Kidney (tissue), 14 donors: ENCODE data around the gene UBE4B. TPM values are rescaled to one million over a fixed set of nuclear protein-coding genes. Genes with fewer than 3 reads are reported as not detected.

Source experiments
- DNase-seq, 5 donors: peaks; one replicate each; pipeline ENCODE4 v3.0.0-alpha.2; 2013 to 2020
- FAIRE-seq: peaks from 2 replicates; lab custom pipeline; 2012; peaks lifted over from hg19 to GRCh38; lab: Jason Lieb, UNC
- H3K27ac ChIP-seq, 2 donors: one replicate each; pipeline ENCODE4 v1.7.0; 2013; ENCODE audit warnings: low read depth in 2 of 2, low read length in 2 of 2, inconsistent platforms in 1 of 2
- H3K27me3 ChIP-seq: one replicate; pipeline ENCODE4 v1.7.1; 2013; ENCODE audit warnings: low read length, inconsistent platforms; ENCODE audit not compliant: control insufficient read depth, insufficient read depth
- H3K36me3 ChIP-seq, 3 donors: one replicate each; pipeline versions ENCODE4 v1.7.0 to v1.7.1; 2013; ENCODE audit warnings: low read length in 3 of 3, control low read depth in 1 of 3, inconsistent platforms in 1 of 3; ENCODE audit not compliant: insufficient read depth in 3 of 3, control insufficient read depth in 2 of 3
- H3K4me1 ChIP-seq, 3 donors: one replicate each; pipeline versions ENCODE4 v1.7.0 to v1.7.1; 2013; ENCODE audit warnings: low read length in 3 of 3, inconsistent platforms in 1 of 3, low read depth in 1 of 3; ENCODE audit not compliant: control insufficient read depth in 2 of 3, insufficient read depth in 2 of 3
- H3K4me3 ChIP-seq, 3 donors: one replicate each; pipeline versions ENCODE4 v1.7.0 to v1.8.1; 2013; ENCODE audit warnings: low read length in 3 of 3, control low read depth in 1 of 3, inconsistent platforms in 1 of 3
- H3K9ac ChIP-seq, 3 donors: one replicate each; pipeline versions ENCODE4 v1.7.0 to v1.7.1; 2013; ENCODE audit warnings: low read length in 3 of 3, control low read depth in 1 of 3, inconsistent platforms in 1 of 3
- H3K9me3 ChIP-seq, 3 donors: one replicate each; pipeline versions ENCODE4 v1.7.0 to v1.7.1; 2013; ENCODE audit warnings: low read length in 3 of 3, control low read depth in 1 of 3, inconsistent platforms in 1 of 3; ENCODE audit not compliant: control insufficient read depth in 2 of 3, insufficient read depth in 1 of 3
- intact Hi-C: fragments of 100-400 bp; cut with DNase I; formaldehyde crosslinking; loops from one replicate; pipeline ENCODE4 v1.11.1; 2022
- polyA plus RNA-seq: library from polyadenylated mRNA; stranded (reverse); fragments of 350-450 nt; fragmentation: Illumina TruSeq; extraction: RNeasy Lipid Tissue Mini Kit (QIAGEN cat#74804); gene quantifications from one replicate; pipeline ENCODE4 v1.2.3, GENCODE V29; 2014; ENCODE audit warnings: low read depth, low replicate concordance; ENCODE audit not compliant: insufficient read depth
- total RNA-seq: library from RNA; stranded (reverse); fragmentation: NEBNext Ultra II Directional; extraction: Animal tissue kit (Norgen Biotek cat#: 25700); gene quantifications from one replicate; pipeline ENCODE4 v1.2.1, GENCODE V29; 2021
- TF ChIP-seq, protein P1 (sequence below): IDR thresholded peaks from 3 replicates; pipeline ENCODE4 v1.5.1; 2012; ENCODE audit warnings: mild to moderate bottlenecking, moderate library complexity, borderline replicate concordance; ENCODE audit not compliant: insufficient read depth; ENCODE audit errors: extremely low read depth
- donor health status: control.
- donor health status: control.
- donor health status: control.
- donor health status: control.
- donor health status: control.
- donor health status: DM: yes; HTN: yes; CAD: no.
- donor health status: Normal renal cell carcinoma (clear cell type).

Gene UBE4B
- total and polyA plus RNA-seq, 2 donors from 2014 or later = 13.3 to 33.5 TPM

GRCh38 chr1:10085076-10085475 lies 52.3 kb downstream of the UBE4B start:
- Histone ChIP-seq H3K4me1 (no peaks in the 10 kb centered on the region), H3K9ac (no peak overlapping the region), H3K4me3 (no peak overlapping the region), H3K27ac (no peak overlapping the region), H3K9me3 (no peaks in the 10 kb centered on the region), H3K27me3 (no peaks in the 10 kb centered on the region), H3K36me3 (no peaks in the 10 kb centered on the region)
- TF ChIP-seq, protein P1, sequence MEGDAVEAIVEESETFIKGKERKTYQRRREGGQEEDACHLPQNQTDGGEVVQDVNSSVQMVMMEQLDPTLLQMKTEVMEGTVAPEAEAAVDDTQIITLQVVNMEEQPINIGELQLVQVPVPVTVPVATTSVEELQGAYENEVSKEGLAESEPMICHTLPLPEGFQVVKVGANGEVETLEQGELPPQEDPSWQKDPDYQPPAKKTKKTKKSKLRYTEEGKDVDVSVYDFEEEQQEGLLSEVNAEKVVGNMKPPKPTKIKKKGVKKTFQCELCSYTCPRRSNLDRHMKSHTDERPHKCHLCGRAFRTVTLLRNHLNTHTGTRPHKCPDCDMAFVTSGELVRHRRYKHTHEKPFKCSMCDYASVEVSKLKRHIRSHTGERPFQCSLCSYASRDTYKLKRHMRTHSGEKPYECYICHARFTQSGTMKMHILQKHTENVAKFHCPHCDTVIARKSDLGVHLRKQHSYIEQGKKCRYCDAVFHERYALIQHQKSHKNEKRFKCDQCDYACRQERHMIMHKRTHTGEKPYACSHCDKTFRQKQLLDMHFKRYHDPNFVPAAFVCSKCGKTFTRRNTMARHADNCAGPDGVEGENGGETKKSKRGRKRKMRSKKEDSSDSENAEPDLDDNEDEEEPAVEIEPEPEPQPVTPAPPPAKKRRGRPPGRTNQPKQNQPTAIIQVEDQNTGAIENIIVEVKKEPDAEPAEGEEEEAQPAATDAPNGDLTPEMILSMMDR = no peak
- intact Hi-C loops = no loop called here
- FAIRE-seq (no peak), DNase-seq (no peak)

DNA sequence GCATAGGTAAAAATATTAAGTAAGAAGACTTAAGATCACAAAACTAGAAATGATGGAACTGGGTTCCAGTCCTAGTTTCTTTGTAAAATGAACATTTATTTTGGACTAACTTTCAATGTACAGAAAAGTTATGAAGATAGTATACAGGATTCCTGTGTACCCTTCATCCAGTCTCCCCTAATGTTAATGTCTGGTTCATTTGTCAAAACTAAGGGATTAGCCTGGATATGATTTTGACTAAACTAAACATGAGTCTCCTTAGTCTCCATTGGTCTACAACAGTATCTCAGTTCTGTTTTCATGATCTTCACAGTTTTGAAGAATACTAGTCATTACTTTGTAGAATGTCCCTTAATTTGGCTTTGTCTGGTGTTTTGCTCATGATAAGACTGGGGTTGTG lies 54.5 kb downstream of the UBE4B start:
- DNase-seq = no peak
- Histone ChIP-seq H3K4me3 (no peak overlapping the region), H3K36me3 (no peaks in the 10 kb centered on the region), H3K27me3 (no peaks in the 10 kb centered on the region), H3K27ac (no peak overlapping the region), H3K9ac (no peak overlapping the region), H3K9me3 (no peaks in the 10 kb centered on the region), H3K4me1 (no peaks in the 10 kb centered on the region)
- intact Hi-C loops = no loop called here
- FAIRE-seq = no peak
- TF ChIP-seq, protein P1 = no peak

DNA sequence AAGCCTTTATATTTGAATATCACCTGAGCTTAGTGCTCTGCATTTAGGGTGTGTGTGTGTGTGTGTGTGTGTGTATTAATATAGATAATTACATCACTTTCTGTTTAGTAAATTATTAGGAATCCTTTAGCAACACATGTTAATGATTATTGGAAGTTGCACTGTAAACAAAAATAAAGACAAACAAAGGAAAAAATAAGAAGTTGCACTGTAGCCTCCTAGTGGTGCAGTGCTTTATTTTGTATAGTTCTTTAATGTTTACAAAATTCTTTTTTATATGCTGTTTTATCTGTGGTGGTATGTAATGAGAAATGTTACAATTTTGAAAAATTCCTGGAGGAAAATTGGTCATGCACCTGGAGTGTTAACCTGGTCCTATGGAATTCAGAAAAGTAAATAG lies 69.2 kb downstream of the UBE4B start:
- Histone ChIP-seq H3K4me3 (no peak overlapping the region), H3K4me1 (no peaks in the 10 kb centered on the region), H3K9me3 (no peaks in the 10 kb centered on the region), H3K9ac (no peak overlapping the region), H3K27me3 (no peaks in the 10 kb centered on the region), H3K27ac (no peak overlapping the region), H3K36me3 (peaks cover 6 to 33% (median 17%) of the 10 kb centered on the region in 3 donors)
- TF ChIP-seq, protein P1 = no peak
- no peak for FAIRE-seq
- intact Hi-C loops = no loop called here
- no peak for DNase-seq

DNA sequence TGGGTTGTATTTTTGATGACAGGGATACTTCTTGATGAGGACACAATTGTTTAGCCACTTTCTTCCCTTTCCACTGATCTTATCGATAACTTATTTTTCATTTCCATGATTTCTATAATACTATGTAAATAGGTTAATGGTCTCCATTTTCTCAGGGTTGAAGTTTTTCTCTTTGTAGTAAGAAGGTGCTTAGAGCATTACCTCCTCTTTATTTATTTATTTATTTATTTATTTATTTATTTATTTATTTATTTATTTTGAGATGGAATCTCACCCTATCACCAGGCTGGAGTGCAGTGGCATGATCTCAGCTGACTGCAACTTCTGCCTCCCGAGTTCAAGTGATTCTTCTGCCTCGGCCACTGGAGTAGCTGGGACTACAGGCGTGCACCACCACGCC lies 70.4 kb downstream of the UBE4B start:
- no peak overlapping the region for H3K9ac ChIP-seq
- TF ChIP-seq, protein P1 = no peak
- no peak for FAIRE-seq
- H3K4me3 ChIP-seq = no peak overlapping the region
- peaks cover 8 to 33% (median 20%) of the 10 kb centered on the region in 3 donors for H3K36me3 ChIP-seq
- H3K4me1 ChIP-seq = no peaks in the 10 kb centered on the region
- DNase-seq = no peak
- H3K27ac ChIP-seq = no peak overlapping the region
- no peaks in the 10 kb centered on the region for H3K9me3 ChIP-seq
- no peaks in the 10 kb centered on the region for H3K27me3 ChIP-seq
- intact Hi-C loops = no loop called here
